ENCODE measurements around the gene LRP3. TPM values are rescaled to one million over a fixed set of nuclear protein-coding genes. Genes with fewer than 3 reads are reported as not detected.

Gene LRP3
- total and polyA plus RNA-seq, 11 donors, result 8.2 to 31.7 (median 18.0) TPM

GRCh38 chr19:33252418-33252962 lies 58.4 kb downstream of the LRP3 start:
- no peak for TF ChIP-seq POLR2A (IDR thresholded peaks at IDR 0.05)
- Histone ChIP-seq H3K27me3 (peaks cover 0 to 39% (median 8%) of the 10 kb centered on the region in 9 donors), H3K36me3 (no peaks in the 10 kb centered on the region), H3K27ac (no peak overlapping the region), H3K4me1 (peaks cover 0 to 6% (median 0%) of the 10 kb centered on the region in 12 donors), H3K4me3 (no peak overlapping the region), H3K9me3 (peaks cover 0 to 3% (median 0%) of the 10 kb centered on the region in 12 donors)
- intact Hi-C loops (cut with DNase I), result no loop called here
- WGBS, 4 donors, result 83 to 92% (median 88%) methylated on average over 3 to 4 of the region's 4 CpGs
- ATAC-seq (no peak), DNase-seq (peak in 1 of 5 donors; percentile 22)

- intact Hi-C loops (cut with DNase I), result no loop called here
- H3K36me3 ChIP-seq, result no peaks in the 10 kb centered on the region
- ATAC-seq (peak in 1 of 4 donors; percentile 28), DNase-seq (peak in 1 of 5 donors; percentile 60)
- 78 to 100% (median 79%) methylated on average over 1 to 8 of the region's 8 CpGs for WGBS, 4 donors
- H3K4me1 ChIP-seq, result peaks cover 0 to 6% (median 0%) of the 10 kb centered on the region in 12 donors
- no peak overlapping the region for H3K27ac ChIP-seq
- H3K27me3 ChIP-seq, result peaks cover 0 to 39% (median 8%) of the 10 kb centered on the region in 9 donors
- peaks cover 0 to 8% (median 0%) of the 10 kb centered on the region in 12 donors for H3K9me3 ChIP-seq
- TF ChIP-seq, protein P1, sequence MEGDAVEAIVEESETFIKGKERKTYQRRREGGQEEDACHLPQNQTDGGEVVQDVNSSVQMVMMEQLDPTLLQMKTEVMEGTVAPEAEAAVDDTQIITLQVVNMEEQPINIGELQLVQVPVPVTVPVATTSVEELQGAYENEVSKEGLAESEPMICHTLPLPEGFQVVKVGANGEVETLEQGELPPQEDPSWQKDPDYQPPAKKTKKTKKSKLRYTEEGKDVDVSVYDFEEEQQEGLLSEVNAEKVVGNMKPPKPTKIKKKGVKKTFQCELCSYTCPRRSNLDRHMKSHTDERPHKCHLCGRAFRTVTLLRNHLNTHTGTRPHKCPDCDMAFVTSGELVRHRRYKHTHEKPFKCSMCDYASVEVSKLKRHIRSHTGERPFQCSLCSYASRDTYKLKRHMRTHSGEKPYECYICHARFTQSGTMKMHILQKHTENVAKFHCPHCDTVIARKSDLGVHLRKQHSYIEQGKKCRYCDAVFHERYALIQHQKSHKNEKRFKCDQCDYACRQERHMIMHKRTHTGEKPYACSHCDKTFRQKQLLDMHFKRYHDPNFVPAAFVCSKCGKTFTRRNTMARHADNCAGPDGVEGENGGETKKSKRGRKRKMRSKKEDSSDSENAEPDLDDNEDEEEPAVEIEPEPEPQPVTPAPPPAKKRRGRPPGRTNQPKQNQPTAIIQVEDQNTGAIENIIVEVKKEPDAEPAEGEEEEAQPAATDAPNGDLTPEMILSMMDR (IDR thresholded peaks at IDR 0.05), result no peak
- no peak for TF ChIP-seq POLR2A (IDR thresholded peaks at IDR 0.05)
- no peak overlapping the region for H3K4me3 ChIP-seq
Observed at GRCh38 chr19:33252971-33253370, 58.8 kb downstream of the LRP3 start.

DNA sequence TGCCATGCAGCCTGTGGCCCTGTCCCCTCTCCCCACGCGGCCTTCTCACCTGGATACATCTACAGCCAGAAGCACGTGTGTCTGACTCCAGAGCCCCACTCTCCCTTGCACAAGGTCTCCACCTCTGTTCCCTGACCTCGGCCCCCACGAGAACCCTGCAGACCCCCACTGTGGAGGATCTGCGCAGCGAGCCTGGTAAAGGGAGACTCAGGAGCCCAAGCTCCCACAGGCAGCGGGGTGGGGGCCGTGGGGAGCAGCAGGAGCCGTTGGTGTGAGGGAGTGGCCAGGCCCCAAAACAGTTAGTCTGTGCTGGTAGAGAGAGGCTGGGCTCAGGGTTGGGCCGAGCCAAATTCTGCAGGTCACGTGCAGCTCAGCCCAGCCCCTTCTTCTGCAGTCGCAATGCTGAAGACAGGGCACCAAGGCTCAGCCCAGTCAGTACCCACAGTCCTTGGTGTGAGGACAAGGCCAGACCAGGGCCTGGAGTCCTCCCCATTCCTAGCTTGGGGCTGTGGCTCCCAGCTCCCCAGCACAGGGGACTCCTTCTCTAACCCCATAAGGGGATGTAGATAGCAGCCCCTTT lies 60.2 kb downstream of the LRP3 start:
- no peak overlapping the region for H3K4me3 ChIP-seq
- TF ChIP-seq, protein P1 (IDR thresholded peaks at IDR 0.05), result no peak
- no peak for TF ChIP-seq POLR2A (IDR thresholded peaks at IDR 0.05)
- no peak overlapping the region for H3K27ac ChIP-seq
- ATAC-seq (no peak), DNase-seq (peak in 1 of 5 donors; percentile 52)
- no peaks in the 10 kb centered on the region for H3K36me3 ChIP-seq
- 67 to 77% (median 69%) methylated on average over 9 to 13 of the region's 13 CpGs for WGBS, 4 donors
- peaks cover 0 to 39% (median 8%) of the 10 kb centered on the region in 9 donors for H3K27me3 ChIP-seq
- intact Hi-C loops (cut with DNase I), result no loop called here
- H3K9me3 ChIP-seq, result peaks cover 0 to 15% (median 0%) of the 10 kb centered on the region in 12 donors
- H3K4me1 ChIP-seq, result peaks cover 0 to 3% (median 0%) of the 10 kb centered on the region in 12 donors

DNA sequence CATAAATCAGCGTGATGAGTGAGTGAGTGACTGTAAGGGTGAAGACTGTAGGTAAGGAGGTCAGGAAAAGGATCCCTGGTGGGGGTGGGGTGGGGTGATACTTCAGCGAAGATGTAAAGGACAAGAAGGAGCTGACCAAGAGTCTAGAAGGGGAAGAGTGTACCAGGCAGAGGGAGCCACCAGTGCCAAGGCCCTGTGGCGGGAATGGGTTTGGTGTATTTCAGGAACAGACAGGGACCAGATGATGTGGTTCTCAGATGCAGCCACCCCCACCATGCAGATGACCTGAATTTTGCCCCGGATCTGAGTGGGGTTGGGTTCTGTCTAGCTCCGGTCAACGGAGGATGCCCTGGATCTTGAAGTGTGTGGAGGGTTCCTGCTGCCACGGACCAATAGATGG lies 61.7 kb downstream of the LRP3 start:
- no peak for ATAC-seq
- Histone ChIP-seq H3K27me3 (peaks cover 0 to 39% (median 8%) of the 10 kb centered on the region in 9 donors), H3K27ac (no peak overlapping the region), H3K36me3 (no peaks in the 10 kb centered on the region), H3K4me1 (peaks cover 0 to 11% (median 0%) of the 10 kb centered on the region in 12 donors), H3K4me3 (no peak overlapping the region), H3K9me3 (peaks cover 0 to 15% (median 0%) of the 10 kb centered on the region in 12 donors)
- intact Hi-C loops (cut with DNase I), result no loop called here
- TF ChIP-seq, protein P1 (IDR thresholded peaks at IDR 0.05), result no peak
- TF ChIP-seq POLR2A (IDR thresholded peaks at IDR 0.05), result no peak
- WGBS, 4 donors, result 82 to 90% (median 87%) methylated on average over 4 to 7 of the region's 7 CpGs
- DNase-seq, result no peak

Data from heart left ventricle (tissue), 16 donors.